ENCODE data around the gene PLIN1. TPM values are rescaled to one million over a fixed set of nuclear protein-coding genes. Genes with fewer than 3 reads are reported as not detected.
A peak's percentile ranks its signal among the peaks of the same experiment; 100 is the strongest.

Gene PLIN1
- total RNA-seq, 1 experiment from 2014 or later, result 0.09 TPM

DNA sequence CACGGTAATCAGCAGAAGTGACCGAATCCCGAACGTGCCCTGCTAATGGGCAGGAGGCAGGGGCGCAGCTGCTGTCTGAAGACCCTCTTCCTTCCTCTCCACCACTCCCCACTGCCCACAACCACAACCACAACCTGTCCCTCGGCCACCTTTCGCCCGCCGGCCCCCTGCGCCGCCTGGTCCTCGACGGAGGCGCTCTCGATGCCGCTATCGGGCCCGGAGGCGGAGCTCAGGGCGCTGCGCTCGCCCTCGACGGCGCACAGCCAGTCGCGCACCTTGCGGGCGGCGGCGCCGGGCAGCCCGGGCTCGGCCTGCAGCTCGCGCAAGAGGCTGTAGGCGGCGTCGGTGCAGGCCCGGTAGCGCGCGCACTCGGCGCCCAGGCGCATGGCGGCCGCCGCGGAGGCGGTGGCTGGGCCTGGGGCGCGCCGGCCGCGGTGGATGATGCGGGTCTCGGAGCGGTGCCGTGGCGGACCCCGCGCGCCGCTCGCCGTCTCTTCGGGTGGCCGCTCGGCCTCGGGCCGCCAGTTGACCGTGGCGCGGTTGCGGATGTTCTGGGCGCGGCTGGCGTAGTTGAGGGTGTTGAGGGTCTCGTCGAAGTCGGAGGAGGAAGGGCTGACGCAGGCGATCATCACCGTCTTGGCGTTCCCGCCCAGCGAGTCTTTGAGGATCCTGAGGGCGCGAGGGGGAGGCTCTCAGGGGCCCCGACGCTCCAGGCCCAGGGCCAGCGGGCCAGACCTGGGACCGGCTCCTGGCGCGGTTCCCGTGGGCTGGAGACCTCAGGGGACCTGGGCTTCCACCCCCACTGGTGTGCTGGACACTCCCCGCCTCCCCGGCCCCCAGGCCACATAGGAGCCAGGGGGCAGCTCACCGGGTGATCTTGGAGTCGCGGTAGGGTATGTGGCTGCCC, 30.8 kb downstream of the PLIN1 start:
- Mint-ChIP-seq H3K9me3 (ENCODE audit: unreplicated experiment) (no peaks in the 10 kb centered on the region), H3K27ac (ENCODE audit: low read depth, unreplicated experiment) (no peak overlapping the region), H3K4me1 (ENCODE audit: insufficient read depth, unreplicated experiment) (no peaks in the 10 kb centered on the region), H3K4me3 (ENCODE audit: unreplicated experiment) (no peak overlapping the region), H3K27me3 (ENCODE audit: insufficient read depth, unreplicated experiment) (no peaks in the 10 kb centered on the region), H3K36me3 (ENCODE audit: insufficient read depth, unreplicated experiment) (no peaks in the 10 kb centered on the region)
- TF ChIP-seq, protein P1, sequence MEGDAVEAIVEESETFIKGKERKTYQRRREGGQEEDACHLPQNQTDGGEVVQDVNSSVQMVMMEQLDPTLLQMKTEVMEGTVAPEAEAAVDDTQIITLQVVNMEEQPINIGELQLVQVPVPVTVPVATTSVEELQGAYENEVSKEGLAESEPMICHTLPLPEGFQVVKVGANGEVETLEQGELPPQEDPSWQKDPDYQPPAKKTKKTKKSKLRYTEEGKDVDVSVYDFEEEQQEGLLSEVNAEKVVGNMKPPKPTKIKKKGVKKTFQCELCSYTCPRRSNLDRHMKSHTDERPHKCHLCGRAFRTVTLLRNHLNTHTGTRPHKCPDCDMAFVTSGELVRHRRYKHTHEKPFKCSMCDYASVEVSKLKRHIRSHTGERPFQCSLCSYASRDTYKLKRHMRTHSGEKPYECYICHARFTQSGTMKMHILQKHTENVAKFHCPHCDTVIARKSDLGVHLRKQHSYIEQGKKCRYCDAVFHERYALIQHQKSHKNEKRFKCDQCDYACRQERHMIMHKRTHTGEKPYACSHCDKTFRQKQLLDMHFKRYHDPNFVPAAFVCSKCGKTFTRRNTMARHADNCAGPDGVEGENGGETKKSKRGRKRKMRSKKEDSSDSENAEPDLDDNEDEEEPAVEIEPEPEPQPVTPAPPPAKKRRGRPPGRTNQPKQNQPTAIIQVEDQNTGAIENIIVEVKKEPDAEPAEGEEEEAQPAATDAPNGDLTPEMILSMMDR (IDR thresholded peaks at IDR 0.05; ENCODE audit: unreplicated experiment), result no peak
- BruUV-seq (replicated peaks), result no TSS peak
- ChIA-PET POLR2A (no interaction called here), CTCF (interaction anchor here (0.6 to 2.8 kb wide), 22 partner anchors 10 to 1123 kb away, joined by 3 to 32 read pairs (median 4); no protein-coding TSS in a partner anchor)
- intact Hi-C loops (cut with micrococcal nuclease), result loop anchor here (5.0 to 10.0 kb wide), 2 partner anchors 44 to 86 kb away; partner anchors contain the start of genes PEX11A and WDR93
- no peak for DNase-seq (ENCODE audit: unreplicated experiment)

- Mint-ChIP-seq H3K27ac (ENCODE audit: low read depth, unreplicated experiment) (no peak overlapping the region), H3K36me3 (ENCODE audit: insufficient read depth, unreplicated experiment) (no peaks in the 10 kb centered on the region), H3K9me3 (ENCODE audit: unreplicated experiment) (no peaks in the 10 kb centered on the region), H3K27me3 (ENCODE audit: insufficient read depth, unreplicated experiment) (no peaks in the 10 kb centered on the region), H3K4me3 (ENCODE audit: unreplicated experiment) (peak overlapping the region; percentile 27), H3K4me1 (ENCODE audit: insufficient read depth, unreplicated experiment) (no peaks in the 10 kb centered on the region)
- intact Hi-C loops (cut with micrococcal nuclease), result loop anchor here (5.0 to 10.0 kb wide), 2 partner anchors 45 to 87 kb away; partner anchors contain the start of genes PEX11A and WDR93
- BruUV-seq (replicated peaks), result no TSS peak
- TF ChIP-seq, protein P1 (IDR thresholded peaks at IDR 0.05; ENCODE audit: unreplicated experiment), result peak; percentile 88
- ChIA-PET CTCF (interaction anchor here (0.5 to 2.8 kb wide), 29 partner anchors 11 to 1224 kb away, joined by 3 to 32 read pairs (median 4); no protein-coding TSS in a partner anchor), POLR2A (interaction anchor here (1.8 kb wide), 1 partner anchor 15 kb away, joined by 5 read pairs; no protein-coding TSS in a partner anchor)
- peak; percentile 63 for DNase-seq (ENCODE audit: unreplicated experiment)
These were observed 31.8 kb downstream of the PLIN1 start for GRCh38 chr15:89647191-89647851.

DNA sequence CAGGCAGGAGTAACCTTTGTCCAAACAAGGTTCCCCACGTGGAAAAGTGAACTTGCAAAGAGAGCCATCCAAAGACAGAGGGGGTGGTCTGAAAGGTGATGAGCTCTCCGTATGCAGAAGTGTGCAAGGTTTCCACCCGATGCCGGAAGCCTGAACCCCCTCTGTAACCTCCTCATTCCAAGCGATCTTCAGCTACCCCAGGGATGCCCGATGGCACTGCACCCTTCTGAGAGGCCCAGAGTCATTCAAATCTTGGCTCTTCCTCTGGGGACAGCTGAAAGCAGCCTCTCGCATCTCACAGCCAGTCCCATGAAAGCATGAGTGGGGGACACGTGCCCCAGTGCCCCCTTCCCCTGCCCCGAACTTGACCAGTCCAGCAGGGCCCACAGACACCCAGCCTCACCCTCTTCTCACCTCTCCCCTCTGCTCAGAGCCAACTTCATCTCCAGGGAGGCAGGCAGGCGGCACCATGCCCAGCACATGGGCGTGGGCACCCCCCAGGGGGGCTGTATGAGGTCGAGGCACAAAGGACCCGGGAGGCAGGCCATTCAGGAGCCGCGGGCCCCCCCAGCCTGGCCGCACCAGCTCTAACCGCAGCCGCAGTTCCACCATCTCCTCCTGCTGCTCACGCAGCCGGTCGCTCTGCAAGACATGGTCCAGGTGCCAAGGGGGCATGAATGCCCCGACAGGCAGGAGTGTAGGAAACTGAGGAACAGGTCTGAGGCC, 32.6 kb downstream of the PLIN1 start:
- DNase-seq (ENCODE audit: unreplicated experiment), result no peak
- TF ChIP-seq, protein P1 (IDR thresholded peaks at IDR 0.05; ENCODE audit: unreplicated experiment), result no peak
- POLR2A ChIA-PET, result interaction anchor here (0.6 to 1.8 kb wide), 2 partner anchors 16 to 88 kb away, joined by 3 to 5 read pairs; no protein-coding TSS in a partner anchor
- no TSS peak for BruUV-seq (replicated peaks)
- CTCF ChIA-PET, result interaction anchor here (0.5 to 2.8 kb wide), 26 partner anchors 12 to 432 kb away, joined by 3 to 32 read pairs (median 3); partner anchors contain the start of genes PEX11A and WDR93
- Mint-ChIP-seq H3K27ac (ENCODE audit: low read depth, unreplicated experiment) (no peak overlapping the region), H3K4me1 (ENCODE audit: insufficient read depth, unreplicated experiment) (no peaks in the 10 kb centered on the region), H3K27me3 (ENCODE audit: insufficient read depth, unreplicated experiment) (no peaks in the 10 kb centered on the region), H3K4me3 (ENCODE audit: unreplicated experiment) (no peak overlapping the region), H3K36me3 (ENCODE audit: insufficient read depth, unreplicated experiment) (no peaks in the 10 kb centered on the region), H3K9me3 (ENCODE audit: unreplicated experiment) (no peaks in the 10 kb centered on the region)
- intact Hi-C loops (cut with micrococcal nuclease), result loop anchor here (5.0 to 10.0 kb wide), 2 partner anchors 46 to 88 kb away; partner anchors contain the start of genes PEX11A and WDR93
